NCI-H1092 treated with DMSO at 0.1 percent for 48 hours (cell line): ENCODE results near the gene DNER.
A peak's percentile ranks its signal among the peaks of the same experiment; 100 is the strongest.

Source experiments
- DNase-seq: peaks from one replicate; lab custom pipeline; 2025; lab: John Stamatoyannopoulos, UW

DNER gene

DNA sequence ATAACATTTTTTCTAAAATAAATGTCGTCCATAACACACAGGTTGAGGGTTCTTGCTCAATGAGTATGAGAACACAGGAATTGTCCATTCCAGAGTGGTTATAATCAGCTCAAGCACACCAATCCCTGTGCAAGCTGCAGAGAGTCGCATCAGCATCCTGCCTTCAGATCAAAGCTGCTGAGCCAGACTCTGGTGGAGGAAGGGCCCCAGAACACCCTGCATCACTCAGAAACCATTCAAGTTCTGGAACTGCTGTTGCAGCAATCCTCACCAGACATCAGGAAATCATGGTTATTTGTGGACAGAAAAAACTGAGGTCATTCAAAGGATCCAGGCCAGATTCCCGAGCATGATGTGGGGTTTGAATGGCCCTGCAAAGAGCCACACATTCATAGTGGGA is 44.5 kb downstream of the DNER start:
- DNase-seq, result no peak

DNA sequence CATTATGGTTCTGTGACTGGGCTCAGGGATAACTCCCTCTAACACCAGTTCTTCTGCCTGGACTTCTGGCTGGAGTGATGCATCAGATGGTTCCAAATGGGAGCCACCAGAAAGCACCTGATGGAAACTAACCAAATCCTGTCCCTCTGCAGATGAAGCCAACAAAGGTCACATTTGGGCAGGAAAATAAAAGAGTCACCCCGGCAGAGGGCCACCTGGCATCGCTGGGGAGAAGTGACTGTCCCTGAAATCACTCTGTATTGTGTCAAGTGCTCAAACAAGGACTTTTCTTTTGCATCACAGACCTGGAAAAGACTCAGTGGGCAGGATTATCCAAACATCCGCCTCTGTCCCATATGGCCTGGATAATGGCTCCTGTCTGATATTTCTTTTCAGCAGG is 47.5 kb downstream of the DNER start:
- DNase-seq, result no peak

DNA sequence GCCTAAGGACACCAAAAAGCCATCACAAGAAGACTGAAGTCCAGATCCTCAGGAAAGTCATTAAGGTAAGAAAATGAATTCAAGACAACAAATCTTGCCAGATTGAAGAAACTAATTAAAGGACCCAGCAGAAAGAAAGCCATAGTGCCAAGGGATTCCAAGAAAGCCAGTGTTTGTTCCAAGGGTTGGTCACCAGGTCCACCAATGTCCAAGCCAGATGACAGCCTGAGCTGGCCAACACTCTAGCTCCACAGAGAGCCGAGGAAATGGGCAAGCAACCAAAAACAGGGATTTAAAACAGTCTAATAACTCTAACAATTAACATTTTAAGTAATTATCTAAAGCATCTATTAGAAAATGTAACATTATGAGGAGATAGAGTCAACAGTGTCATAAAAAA is 49.2 kb downstream of the DNER start:
- no peak for DNase-seq

DNA sequence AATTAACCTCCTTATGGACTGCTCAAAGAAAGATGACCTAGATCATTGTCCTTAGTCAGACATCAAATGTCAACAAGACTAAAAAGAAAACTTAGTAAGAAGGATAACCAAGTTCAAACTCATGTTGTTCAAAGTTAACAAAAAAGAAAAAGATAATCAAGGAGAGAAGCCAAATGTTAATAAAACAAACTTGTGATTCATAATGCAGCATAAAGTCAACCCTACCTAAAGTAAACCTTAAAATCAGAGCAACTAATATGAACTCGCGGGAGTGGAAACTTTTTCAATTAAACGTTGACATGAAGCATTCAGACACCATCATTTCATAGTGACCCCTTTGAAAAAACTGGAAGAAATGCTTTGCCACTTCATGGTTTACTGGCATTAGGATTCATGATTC is 52.9 kb downstream of the DNER start:
- no peak for DNase-seq

DNA sequence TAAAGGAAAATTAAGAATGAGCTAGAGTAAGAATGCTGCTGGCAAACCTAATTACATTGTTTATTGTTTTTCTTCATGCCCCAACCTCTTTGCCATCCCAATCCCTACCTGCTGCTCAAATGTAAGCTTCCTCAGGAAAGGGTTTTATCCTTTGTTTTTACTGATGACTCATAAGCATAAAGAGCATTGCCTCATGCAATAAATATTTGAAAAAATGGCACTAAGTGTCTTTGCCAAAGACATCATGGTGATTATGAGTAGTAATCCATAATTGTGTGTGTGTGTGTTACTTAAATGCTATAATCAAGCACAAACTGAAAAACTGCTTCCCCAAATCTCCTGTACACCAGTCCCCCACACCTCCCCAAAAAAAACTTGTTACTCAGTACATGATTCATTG is 53.4 kb downstream of the DNER start:
- no peak for DNase-seq

DNA sequence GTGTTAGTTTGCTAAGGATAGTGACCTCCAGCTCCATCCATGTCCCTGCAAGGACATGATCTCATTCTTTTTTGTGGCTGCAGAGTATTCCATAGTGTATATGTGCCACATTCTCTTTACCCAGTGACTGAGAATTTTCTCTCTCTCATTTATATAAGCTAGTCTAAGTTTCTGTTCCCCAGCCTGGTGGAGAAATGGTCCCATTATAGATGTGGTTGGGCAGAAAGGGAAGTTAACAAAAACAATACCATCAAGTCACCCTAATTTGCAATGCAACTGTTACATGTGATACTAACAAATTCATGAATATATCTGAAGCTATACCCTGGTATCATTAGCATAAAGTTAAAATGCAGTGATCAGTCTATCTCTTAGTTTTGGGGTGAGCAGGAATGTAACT is 54.0 kb downstream of the DNER start:
- no peak for DNase-seq

DNA sequence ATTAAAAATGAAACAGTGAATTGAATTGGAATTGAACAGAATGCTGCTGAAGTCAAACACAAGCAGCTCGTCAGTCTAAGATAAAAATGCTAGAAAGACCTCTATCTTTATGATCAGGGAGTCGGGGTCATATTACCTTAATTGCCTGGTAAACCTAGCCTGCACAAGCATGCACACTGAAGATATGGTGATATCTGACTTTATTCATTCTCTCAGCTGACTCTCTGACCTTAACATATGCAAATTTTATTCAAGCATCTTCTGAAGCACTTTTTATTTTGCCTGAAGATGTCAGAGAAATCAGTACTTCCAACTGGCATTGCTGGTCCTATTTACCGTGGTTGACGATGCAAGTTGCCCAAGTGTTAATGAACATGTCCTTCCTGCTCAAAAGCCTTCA is 56.4 kb downstream of the DNER start:
- DNase-seq, result no peak

DNA sequence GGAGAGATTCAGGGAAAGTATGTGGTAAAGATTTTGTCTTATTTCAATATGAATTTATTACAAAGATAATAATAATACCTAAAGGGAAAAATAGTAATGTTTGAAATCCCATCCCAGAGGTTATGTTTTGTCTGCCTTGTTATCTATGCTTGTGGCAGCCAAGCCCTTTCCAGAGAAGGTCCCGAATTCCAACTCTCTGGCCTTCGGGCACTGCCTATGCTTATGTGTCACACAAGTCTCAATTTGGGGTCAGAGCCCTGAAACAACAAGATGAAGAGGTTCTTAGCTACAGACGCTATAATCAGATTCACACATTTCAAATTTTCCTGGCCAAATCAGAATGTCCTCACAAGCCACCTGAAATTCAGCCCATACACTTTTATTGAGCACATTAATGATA is 59.9 kb downstream of the DNER start:
- no peak for DNase-seq

DNA sequence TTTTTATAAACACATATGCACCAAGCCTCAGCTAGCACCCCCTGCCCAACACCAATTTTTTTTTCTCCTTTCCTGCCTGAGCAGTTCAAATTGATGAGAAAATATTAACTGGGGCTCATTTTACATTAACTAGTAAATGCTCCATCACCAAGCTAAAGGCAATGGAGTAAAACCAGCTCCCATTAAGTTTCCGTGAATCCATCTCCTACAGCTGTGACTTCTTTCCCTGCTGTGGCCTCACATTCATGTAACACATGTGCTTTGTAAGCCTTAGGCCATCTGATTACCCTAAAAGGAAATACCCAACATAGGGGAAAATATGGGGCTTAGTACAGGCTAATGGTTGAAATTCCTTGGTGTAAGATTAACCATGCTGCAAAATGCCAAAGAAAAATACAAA is 60.8 kb downstream of the DNER start:
- no peak for DNase-seq

DNA sequence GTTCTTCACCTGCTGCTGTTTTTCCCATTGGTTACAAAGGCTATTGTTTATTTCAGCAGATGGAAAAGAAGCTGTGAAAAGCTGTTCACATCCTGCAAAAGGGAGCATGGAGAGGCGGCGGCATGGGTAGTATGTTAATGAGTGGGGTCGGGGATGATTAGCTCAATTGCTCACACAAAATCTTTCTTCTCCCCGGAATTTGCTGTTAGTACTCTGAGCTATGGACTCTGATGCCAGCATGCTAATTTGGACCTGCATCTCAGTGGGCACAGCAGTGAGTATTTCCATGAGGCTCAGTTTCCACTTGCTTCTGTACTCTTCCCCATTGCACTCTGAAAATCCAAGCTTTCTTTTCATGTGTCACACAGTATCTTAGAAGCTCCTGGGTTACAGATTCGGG is 61.6 kb downstream of the DNER start:
- DNase-seq, result no peak

DNA sequence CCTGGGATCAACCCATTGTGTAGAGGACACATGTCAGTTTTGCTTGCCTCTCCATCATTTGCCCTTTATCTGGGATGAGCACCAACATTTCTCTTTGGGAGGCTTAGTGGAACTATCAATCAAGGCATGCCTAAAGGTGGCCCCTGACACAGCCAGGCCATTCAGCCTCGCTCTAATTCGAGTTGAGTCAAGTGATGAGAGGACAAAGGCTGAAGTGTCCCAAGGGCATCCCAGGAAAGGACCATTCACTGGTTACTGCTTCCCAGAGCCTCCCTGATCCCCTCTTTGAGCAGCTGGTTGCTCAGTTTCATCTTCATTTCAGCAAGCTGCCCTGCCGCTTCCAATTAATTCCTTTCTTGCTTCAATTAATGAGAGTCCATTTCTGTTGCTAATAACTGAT is 63.5 kb downstream of the DNER start:
- DNase-seq, result no peak

DNA sequence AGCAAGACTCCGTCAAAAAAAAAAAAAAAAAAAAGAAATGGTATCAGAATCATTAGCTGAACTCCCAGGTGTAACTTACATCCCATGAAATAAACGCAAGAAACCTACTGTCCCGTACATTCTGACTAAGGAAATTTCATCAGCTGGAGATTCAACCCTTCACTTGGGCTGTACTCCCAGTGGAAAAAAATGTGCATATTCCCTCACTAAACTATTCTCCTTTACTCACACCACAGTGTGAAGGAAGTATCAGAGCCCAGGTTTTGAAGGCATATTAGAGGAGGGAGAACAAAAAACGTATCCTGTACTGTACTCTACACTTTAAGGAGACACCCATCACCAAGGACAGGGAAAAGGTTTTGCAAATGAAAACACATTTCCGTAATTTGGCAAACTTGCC is 64.3 kb downstream of the DNER start:
- no peak for DNase-seq

DNA sequence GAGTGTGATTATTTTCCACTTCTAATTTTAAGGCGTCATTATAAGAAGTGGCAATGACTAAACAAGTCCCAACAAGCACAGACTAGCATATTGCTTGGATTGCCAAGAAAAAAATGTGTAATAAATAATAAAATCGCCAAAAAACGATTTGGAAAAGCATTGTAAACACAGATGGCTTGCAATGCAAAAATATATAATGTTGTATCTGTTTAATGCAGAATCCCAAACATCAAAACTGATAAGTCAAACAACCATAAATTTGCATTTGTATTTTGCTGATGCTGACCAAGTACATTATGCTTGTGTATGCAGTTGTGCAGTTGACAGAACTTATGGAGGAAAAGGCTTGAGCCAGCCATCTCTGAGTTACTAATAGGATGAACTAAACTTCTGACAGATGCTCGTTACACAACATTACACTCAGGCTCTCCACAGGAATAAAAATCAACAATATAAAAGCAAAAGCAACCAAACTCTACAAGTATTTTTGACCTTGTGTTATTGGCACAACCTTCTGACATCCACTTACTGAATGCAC is 68.1 kb downstream of the DNER start:
- no peak for DNase-seq

DNA sequence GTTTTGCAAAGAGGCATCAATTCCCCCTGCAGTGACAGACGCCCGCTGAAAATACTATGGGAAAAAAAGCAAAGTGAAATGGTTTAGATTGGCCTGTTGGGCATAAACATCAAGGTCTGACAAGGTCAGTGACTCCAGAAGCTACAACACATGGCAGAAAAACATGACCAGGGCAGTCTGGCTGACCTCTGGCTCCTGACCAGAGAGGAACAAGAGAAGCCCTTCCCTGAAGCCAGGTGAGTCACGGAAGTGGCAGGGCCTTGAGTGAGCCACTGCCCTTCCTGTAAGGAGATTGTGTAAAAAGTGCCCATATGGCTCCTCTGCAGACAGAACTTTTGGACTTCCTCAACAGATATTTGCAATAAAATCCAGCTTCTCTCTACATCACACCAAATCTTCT is 72.0 kb downstream of the DNER start:
- DNase-seq, result no peak

DNA sequence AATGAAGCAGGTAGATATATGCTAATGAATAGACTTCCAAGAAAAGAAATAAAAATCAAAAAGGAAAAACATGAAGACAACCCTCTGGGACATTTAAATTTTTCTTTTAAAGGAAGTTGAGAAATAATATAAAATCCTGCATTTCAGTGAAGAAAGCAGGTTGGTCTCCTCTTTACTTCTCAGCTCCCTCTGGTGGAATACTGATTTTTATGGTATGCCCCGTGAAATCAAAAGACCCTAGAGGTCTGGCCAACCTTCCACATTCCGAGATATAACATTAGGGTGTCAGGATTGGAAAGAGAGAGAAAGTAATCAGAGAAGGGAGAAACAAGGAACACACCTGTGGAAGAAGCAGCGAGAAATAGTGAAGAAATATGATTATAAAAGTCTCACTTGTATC is 72.7 kb downstream of the DNER start:
- no peak for DNase-seq

DNA sequence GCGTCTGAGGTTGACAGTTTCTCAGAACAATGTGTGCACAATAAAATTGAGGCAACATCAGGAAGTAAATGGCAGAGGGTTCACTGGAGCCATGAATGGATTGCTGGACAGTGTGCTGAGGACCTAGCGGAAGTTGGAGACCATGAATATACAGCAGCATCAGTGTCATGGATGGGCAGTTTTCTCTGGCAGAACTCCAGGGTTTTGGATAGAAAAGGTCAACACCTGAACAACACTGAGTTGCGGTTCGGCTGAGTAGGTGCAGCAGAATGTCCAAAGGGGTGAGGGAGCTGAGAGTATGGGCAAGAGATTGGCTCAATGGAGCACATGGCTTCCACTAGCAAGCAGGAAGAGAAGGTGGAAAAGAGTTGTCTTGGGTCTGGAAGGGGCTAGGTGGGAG is 73.7 kb downstream of the DNER start:
- DNase-seq, result no peak

DNA sequence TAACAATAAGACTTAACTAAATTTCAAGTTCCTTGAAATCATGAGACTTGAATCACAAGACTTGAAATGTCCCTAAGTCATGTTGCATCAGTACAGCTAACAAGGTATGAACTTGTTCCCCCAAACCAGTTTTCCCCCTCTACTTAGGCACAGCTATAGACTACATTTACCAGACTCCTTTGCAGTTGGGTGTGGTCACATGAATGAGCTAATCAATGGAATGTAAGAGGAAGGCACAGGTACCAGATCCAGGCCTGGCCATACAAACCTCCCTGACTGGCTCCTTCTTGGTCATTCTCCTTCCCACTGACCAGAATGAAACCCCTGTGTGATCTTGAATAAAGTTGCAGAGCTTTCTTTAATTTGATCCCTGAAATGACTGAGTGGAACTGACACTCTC is 77.8 kb downstream of the DNER start:
- DNase-seq, result no peak

DNA sequence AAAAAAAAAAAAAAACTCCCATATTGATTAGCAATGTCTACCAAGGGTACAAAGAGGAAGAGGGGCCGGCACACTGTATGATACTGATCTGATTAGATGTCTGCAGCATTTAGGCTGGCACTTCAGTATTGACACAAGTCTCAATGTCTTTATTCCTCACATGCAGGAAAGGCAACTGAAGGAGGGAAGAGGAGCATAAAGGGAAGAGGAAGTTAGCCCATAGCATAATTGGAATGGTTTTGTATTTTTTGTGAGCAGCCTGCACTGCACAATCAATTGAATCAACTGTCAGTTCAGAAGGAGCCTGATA is 79.0 kb downstream of the DNER start:
- no peak for DNase-seq

DNA sequence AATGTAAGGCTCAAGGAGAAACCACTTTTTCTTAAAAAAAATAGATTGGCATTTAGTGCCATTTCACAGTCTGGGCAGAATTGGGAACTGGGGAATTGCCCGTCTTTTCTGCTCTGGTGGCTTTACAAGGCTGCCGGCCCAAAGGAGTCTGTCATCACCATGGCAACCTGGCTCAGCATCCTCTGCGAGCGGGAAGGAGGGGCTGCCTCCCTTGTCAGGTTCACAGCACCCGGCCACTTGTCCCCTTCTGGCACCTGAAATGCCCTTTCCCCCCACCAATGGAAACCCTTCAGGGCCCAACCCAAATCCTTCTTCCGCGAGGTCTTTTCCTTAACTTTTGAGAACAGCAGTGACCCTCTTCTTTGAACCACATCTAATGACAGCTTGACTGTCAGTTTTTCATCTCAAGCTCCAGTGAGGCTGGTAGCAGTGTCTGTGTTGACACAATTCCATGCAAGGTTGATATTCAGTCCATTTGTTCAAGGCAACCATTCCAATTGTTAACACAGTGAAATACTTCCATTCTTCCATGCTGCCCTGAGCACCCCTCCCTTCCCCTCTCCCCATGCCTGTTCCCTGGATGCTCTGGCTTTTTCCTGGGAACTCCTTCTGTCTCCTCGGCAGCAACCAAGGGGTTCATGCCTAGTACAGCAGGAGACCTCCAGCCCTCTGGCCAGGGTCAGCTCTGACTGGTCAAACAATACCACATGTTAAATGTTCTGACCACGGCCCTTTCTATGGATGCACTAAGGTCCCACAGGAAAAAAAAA is 79.6 kb downstream of the DNER start:
- DNase-seq, result peak; percentile 10

DNA sequence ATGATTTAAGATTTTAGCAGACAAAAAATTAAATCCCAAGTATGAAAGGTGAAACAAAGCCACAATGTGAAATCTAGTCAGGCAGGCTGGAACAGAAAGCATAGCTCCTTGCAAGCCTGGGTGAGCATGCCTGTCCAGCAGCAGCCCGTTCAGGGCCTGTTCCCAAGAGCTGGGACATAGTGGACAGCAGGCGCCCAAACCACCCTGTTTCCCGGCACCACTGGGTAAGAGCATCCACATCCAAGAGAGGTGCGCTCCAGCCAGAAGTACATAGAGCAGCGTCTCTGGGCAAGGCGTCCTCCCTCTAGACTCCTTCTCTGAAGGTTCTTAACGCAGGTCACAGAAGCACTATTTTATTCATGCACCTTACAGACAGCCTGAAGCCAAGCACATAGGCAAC is 80.8 kb downstream of the DNER start:
- DNase-seq, result no peak

DNA sequence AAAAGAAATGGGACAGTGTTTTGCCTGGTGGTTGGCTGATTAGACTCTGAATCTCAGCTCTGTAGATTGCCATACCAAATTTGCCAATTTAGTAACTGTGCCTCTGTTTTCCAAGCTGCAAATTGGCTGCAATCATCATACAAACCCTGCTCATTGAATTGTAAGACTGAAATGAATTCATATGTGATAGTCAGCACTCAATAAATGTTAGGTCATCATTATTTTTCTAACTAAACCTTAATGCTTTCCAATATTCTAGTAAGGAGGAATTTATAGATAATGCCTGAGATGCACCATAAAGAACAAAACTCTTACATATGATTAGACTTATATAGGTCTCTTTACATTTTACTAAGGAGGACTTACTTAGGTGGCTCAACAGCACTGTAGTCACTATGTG is 85.3 kb downstream of the DNER start:
- no peak for DNase-seq

DNA sequence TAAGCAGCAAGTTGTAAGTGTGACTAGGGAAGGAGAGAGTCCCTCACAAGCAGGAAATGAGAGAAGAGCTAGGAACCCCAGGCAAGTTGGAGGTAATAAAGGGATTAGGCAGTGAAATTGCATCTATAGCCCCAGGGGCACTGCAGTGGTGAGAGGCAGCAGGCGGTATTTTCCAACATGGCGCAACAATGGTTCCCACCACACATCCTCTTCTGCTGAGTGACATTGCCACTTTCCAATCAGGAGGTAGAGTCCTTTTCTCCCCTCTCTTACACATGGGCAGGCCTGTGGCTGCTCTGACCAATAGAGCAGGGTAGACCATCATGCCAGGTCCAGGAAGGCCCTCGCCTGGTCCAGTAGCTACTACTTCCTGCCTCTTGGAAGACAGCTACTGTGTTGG is 86.6 kb downstream of the DNER start:
- no peak for DNase-seq

DNA sequence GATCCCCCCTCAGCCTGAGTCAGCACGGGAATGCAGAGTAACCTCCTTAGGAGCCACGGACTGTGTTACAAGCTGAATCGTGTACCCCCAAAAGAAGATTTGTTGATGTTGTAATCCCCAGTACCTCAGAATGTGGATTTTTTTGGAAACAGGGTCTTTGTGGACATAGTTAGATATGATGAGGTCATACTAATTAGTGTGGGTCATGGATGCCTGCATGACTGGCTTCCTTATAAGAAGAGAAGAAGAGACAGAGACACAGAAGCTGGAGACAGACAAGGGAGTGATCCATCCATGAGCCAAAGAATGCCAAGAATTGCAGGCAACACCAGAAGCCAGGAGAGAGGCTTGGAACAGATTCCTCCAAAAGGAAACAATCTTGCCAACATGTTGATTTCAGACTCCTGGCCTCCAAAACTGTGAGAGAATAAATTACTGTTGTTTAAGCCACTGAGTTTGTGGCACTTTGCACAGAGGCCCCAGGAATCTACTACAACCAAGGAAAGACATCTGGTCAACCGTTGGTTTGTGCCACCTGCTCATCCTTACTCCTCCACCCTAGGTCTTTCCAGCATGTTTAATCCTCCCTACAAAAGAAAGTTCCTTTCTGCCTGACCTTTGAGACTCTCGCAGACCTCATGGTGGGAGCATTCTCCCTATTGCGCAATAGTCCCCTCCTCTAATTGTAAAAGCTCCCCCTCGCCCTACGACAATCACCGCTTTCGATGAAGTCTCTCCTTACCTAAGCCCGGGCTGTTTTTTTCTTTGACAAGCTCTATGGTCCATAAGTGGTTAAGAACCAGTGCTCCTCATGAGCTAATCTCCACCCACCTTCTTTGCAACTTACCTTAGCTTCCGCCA is 91.6 kb downstream of the DNER start:
- no peak for DNase-seq

DNA sequence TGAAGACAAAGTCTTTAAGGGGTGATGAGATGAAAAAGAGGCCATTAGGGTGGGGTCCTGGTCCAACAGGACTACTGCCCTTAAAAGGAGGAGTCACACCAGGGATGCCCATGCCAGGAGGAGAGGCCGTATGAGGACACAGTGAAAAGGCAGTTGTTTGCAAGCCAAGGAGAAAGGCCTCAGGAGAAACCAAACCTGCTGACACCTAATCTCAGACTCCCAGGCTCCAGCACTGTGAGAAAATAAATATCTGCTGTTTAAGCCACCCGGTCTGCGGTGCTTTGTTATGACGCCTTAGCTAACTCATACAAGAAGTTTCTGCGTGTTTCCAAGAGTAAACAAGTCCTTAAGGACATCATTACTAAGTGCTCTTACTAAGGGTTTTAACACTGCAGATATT is 93.6 kb downstream of the DNER start:
- no peak for DNase-seq
